ENCODE data around the gene TSBP1.
"Not testable (repeated sequence)": the region's sequence is repeated elsewhere in the genome, so short reads cannot be mapped to it uniquely, and the experiment has no call there.

Gene TSBP1

DNA sequence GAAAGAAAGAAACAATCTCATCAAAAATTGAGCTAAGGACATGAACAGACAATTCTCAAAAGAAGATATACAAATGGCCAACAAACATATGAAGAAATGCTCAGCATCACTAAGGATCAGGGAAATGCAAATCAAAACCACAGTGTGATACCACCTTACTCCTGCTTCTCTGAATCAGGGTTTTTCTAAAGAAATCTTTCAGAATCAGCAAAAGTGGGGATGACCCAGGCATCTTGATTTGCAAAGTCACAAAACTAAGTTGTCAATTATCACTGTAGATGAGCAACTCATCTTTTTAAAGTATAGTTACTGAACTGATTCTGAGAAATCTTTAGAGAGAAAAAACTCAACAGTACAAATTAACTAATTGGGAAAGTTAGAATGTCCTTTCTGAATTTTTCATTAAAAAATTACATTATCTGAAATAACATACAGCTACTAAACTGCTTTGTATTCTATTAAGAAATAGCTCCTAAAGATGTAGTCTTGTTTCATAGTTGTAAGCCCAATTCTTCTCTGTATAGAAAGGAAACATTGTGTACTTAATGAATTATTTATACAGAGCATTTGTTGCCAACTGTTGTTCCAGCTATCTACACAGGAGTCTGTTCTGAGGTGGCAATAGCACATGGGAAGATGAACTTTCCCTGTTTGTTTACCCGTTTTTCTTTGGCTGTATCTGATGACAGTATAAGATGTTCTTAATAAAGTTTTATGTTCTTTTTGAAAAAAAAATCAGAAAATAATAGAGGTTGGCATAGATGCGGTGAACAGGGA, 97.7 kb downstream of the TSBP1 start:
- DNase-seq: not testable (repeated sequence)

DNA sequence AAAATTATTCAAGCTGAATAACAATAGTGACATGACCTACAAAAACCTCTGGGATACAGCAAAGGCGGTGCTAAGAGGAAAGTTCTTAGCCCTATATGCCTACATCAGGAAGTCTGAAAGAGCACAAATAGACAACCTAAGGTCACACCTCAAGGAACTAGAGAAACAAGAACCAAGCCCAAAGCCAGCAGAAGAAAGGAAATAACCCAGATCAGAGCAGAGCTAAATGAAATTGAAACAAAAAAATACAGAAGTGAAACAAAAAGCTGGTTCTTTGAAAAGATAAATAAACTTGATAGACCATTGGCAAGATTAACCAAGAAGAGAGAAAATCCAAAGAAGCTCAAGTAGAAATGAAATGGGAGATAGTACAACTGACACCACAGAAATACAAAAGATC, 100.3 kb downstream of the TSBP1 start:
- DNase-seq: no peak

DNA sequence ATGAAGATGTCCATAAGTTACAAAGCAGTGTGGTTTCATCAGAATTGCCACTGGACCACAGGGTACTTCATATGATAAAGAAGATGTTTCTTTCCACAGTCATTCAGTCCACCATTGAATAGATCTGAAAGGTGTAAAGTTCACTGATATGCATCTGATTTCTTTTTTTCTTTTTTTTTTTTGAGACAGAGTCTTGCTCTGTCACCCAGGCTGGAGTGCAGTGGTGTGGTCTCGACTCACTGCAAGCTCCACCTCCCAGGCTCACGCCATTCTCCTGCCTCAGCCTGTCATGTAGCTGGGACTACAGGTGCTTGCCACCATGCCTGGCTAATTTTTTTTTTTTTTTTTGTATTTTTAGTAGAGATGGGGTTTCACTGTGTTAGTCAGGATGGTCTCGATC, 103.2 kb downstream of the TSBP1 start:
- not testable (repeated sequence) for DNase-seq

DNA sequence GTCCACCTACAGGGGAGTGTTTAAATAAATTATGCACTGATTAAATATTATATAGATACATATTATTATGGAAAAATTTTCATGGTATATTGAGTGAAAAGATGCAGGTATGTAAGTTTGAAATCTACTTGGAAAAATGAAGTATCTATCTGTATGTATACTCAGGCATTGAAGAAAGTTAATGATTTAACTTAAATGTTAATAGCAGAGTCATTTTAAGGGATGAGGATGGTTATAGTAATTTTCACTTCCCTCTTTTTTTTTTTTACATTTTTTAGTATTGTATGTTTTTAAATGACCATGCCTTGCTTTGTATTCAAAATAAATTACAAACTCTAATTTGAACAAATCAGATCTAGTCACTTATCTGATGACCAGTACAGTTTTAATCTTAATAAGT, 104.7 kb downstream of the TSBP1 start:
- no peak for DNase-seq

DNA sequence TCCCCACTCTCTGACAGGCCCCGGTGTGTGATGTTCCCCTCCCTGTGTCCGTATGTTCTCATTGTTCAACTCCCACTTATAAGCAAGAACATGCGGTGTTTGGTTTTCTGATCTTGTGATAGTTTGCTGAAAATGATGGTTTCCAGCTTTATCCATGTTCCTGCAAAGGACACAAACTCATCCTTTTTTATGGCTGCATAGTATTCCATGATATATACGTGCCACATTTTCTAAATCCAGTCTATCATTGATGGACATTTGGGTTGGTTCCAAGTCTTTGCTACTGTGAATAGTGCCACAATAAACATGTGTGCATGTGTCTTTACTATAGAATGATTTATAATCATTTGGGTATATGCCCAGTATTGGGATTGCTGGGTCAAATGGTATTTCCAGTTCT, 114.4 kb downstream of the TSBP1 start:
- not testable (repeated sequence) for DNase-seq

DNA sequence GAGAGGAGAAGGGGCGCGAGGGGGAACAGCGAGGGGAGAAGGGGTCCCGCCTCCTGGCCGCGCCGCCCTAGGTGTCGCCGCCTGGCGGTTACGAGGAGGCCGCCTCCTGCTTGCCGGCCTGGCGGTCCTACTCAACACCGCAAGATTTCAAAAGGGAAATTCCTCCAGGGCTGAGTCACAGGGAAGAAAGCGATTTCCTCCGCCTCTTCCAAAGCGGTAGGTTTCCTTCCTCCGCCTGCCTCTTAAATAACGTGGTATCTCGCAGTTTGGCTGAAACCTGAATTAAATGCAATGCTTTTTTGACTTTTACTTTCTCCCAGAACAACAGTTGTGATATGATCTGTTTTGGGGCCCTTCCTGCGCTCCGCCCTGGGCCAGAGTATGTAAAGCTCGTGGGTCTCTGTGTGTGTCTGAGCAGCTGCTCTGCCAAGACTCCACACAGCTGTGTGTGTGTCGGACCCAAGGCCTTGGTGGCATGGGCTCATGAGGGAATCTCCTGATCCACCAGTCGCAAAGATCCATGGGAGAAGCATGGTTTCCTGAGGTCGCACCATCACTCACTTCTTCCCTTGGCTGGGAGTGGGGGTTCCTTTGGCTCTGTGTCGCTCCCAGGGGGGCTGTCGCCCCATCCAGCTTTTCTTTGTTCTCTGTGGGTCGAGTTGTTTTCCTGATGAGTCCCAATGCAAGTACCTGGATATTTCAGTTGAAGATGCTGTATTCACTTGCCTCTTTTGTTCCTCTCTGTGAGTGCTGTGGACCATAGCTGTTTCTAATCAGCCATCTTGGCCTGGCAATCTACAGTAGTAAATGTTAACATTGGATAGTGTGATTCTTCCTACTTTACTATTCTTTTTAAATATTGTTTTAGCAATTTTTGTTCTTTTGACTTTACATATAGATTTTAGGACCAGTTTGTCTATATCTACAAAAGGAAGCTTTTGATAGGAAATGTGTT, 116.2 kb downstream of the TSBP1 start:
- DNase-seq: peak; percentile 48

DNA sequence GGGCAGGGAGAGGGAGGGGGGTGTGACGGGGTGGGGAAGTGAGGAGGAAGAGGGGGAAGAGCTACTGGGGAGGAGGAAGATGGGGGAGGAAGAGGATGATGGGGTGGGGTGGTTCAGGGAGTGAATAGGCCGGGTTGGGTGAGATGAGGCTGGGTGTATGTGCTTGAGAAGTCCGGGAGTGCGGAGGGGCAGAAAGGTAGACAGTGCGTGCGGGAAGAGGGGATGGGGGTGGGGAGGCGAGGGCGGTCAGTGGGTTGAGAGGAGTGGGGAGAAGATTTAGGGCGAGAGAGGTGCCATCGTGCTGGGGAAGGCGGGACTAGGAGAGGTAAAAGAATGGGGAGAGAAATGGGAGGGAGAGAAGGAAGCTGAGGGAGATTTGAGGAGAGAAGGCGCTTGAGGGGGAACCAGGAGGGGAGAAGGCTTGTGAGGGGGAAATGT, 116.9 kb downstream of the TSBP1 start:
- no peak for DNase-seq

DNA sequence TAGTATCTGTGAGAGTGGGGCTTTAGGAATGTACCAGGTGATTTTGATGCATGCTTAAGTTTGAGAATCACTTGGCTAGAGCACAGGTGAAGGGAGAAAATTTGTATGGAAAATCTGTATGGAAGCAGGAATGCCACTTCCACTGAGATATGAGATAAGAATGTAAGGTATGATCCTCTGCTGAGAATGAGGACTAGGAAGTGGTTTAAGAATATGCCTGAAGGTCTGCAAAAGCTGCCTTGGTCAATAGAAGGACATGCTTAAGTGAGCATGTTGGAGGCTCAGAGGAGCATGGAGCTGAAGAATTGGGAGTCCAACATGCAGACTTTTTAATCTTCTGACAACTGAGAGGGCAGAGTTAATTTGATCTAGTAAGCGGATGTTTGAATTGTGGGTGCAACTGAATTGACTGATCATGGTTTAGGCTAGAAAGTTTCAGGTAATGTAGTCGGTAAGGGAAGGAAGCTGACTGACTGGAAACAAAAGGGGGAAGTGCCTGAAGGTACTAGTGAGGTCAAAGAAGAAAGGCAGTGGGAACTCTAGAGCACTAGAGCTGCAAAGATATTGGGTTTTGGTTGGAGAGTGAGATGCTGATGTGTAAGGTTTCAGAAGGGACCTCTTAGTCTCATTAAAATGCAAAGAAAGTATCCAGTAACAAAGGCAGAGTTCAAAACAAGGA, 119.2 kb downstream of the TSBP1 start:
- no peak for DNase-seq

DNA sequence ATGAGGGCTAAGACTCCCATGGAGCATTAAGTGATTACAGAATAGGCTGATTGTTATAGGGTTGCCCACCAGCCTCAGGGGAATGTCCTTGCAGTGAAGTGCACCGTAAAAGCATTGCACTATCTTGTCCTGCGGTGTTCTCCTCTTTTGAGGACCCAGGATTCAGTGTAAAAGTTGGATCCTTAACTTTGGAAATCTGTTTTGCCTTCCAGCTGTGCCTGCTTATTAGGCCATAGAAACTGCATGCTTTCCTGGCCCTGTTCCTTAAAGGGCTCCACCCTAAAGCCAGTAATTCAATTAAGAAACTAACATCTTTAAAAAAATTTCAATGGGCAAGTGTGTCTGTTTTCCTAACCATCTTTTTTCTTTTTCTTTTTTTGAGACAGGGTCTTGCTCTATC, 122.4 kb downstream of the TSBP1 start:
- DNase-seq: no peak

DNA sequence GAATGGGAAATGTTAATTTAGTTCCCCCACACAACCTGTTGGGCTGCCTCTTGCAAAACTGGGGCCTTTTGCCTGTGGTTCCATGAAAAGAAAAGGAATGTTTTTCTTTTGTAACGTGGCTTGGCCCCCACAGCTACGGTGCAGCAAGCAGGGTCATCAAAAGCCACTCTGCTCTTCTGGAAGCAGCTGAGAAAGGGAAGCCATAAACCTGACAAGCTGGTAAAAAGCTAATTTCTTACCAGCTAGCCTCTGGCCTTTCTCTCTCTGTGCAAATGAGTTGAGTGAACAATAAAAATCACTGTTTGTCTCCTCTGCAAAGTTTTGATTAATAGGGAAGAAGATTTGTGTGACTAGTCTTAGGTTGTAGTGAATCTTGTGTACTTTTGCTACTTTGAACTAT, 124.3 kb downstream of the TSBP1 start:
- DNase-seq: no peak

DNA sequence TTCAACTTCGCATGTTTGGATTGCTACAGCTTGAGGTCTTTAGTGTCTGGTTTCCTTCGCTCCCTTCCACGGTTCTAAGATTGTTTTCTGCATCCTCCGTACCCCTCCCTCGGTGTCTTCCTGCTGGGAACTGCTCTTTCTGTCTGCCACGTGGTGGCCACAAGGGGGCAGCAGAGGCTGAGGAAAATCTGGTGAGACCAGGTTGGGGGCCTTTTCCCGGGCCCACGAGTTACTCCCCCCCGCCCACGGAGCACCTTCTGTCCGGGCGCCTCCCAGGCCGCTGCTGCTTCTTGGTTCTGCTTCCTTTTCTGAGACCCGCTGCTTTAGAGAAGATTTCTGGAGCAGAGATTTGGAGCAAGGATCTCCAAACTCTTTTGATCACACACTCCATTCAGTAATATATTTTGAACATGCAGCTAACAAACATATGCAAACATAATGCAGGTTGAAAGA, 126.7 kb downstream of the TSBP1 start:
- peak; percentile 59 for DNase-seq

DNA sequence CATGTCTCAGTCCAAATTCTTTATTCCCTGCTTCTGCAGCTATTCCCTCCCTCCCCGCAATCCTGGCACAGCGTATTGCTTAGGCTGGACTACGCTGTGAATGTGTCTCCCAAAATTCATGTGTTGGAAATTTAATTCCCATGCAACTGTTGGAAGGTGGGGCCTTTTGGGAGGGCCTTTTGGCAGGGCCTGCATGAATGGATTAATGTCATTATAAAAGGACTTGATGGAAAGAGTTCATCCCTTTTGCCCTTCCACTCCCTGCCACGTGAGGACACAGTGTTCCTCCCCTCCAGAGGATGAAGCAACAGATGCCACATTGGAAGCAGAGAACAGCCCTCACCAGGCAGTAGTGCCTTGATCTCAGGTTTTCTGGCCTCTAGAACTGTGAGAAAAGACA, 127.4 kb downstream of the TSBP1 start:
- no peak for DNase-seq

All from activated CD4-positive, alpha-beta T cell treated with anti-CD3 and anti-CD28 coated beads for 1 hour (primary cell).